ENCODE results near the gene CEP55. TPM values are rescaled to one million over a fixed set of nuclear protein-coding genes. Genes with fewer than 3 reads are reported as not detected.

Gene CEP55
- total RNA-seq, 6 experiments from 2014 or later = 21.6 to 55.3 (median 48.1) TPM

- H3K4me1 Mint-ChIP-seq (ENCODE audit: low read depth) = peaks cover 15% of the 10 kb centered on the region
- H3K27me3 Mint-ChIP-seq (ENCODE audit: insufficient read depth) = peaks cover 16% of the 10 kb centered on the region
- DNase-seq = no peak
- H3K36me3 Mint-ChIP-seq (ENCODE audit: low read depth) = peaks cover under 1% of the 10 kb centered on the region; the same call in 1 of the 2 replicates
- no peak for TF ChIP-seq CTCF (IDR thresholded peaks at IDR 0.05)
- H3K9me3 Mint-ChIP-seq = peaks cover 2% of the 10 kb centered on the region
- no peak overlapping the region for H3K4me3 Mint-ChIP-seq
- no peak overlapping the region for H3K27ac Mint-ChIP-seq
These were observed 57.9 kb downstream of the CEP55 start for GRCh38 chr10:93554316-93554663.

GRCh38 chr10:93554760-93555432, 58.5 kb downstream of the CEP55 start:
- H3K4me1 Mint-ChIP-seq (ENCODE audit: low read depth) = peaks cover 15% of the 10 kb centered on the region
- peaks cover 8% of the 10 kb centered on the region for H3K9me3 Mint-ChIP-seq
- peak; percentile 87 for TF ChIP-seq CTCF (IDR thresholded peaks at IDR 0.05)
- no peak overlapping the region for H3K27ac Mint-ChIP-seq
- DNase-seq = peak; percentile 53
- peaks cover 6% of the 10 kb centered on the region; the same call in 1 of the 2 replicates for H3K36me3 Mint-ChIP-seq (ENCODE audit: low read depth)
- no peak overlapping the region; the same call in 1 of the 2 replicates for H3K4me3 Mint-ChIP-seq
- peaks cover 22% of the 10 kb centered on the region for H3K27me3 Mint-ChIP-seq (ENCODE audit: insufficient read depth)

GRCh38 chr10:93559490-93559889, 63.1 kb downstream of the CEP55 start:
- H3K27ac Mint-ChIP-seq = no peak overlapping the region

GRCh38 chr10:93560541-93560940, 64.1 kb downstream of the CEP55 start:
- no peak for DNase-seq
- Mint-ChIP-seq H3K9me3 (peaks cover 11% of the 10 kb centered on the region), H3K27me3 (ENCODE audit: insufficient read depth) (peaks cover 34% of the 10 kb centered on the region), H3K4me3 (no peak overlapping the region), H3K4me1 (ENCODE audit: low read depth) (no peaks in the 10 kb centered on the region), H3K27ac (no peak overlapping the region), H3K36me3 (ENCODE audit: low read depth) (peaks cover 7% of the 10 kb centered on the region; the same call in 1 of the 2 replicates)
- no peak for TF ChIP-seq CTCF (IDR thresholded peaks at IDR 0.05)

More at GRCh38 chr10:93559490-93559889, 63.1 kb downstream of the CEP55 start:
- peaks cover 28% of the 10 kb centered on the region for H3K27me3 Mint-ChIP-seq (ENCODE audit: insufficient read depth)
- peaks cover 9% of the 10 kb centered on the region for H3K4me1 Mint-ChIP-seq (ENCODE audit: low read depth)
- no peak for TF ChIP-seq CTCF (IDR thresholded peaks at IDR 0.05)
- H3K9me3 Mint-ChIP-seq = peaks cover 11% of the 10 kb centered on the region
- H3K36me3 Mint-ChIP-seq (ENCODE audit: low read depth) = peaks cover 7% of the 10 kb centered on the region; the same call in 1 of the 2 replicates
- no peak overlapping the region for H3K4me3 Mint-ChIP-seq
- no peak for DNase-seq

GRCh38 chr10:93565446-93565845, 69.0 kb downstream of the CEP55 start:
- Mint-ChIP-seq H3K9me3 (no peaks in the 10 kb centered on the region), H3K4me1 (ENCODE audit: low read depth) (peaks cover 7% of the 10 kb centered on the region; the same call in 1 of the 2 replicates), H3K4me3 (no peak overlapping the region), H3K27ac (no peak overlapping the region), H3K36me3 (ENCODE audit: low read depth) (no peaks in the 10 kb centered on the region), H3K27me3 (ENCODE audit: insufficient read depth) (peaks cover 42% of the 10 kb centered on the region)
- DNase-seq = no peak
- TF ChIP-seq CTCF (IDR thresholded peaks at IDR 0.05) = no peak

Data from HFFc6 (cell line).